IMR-90 (cell line): ENCODE data around the gene TIPARP. TPM values are rescaled to one million over a fixed set of nuclear protein-coding genes. Genes with fewer than 3 reads are reported as not detected.

Experiments
- ATAC-seq: fragments of 200-7000 bp; cut with Tn5 transposase; 2 replicates; pipeline ENCODE4 v1.9.1; 2020; ENCODE audit warnings: low read depth, mild to moderate bottlenecking, moderate library complexity
- BruUV-seq: library from RNA; stranded (reverse); fragments of 400-500 nt; replicated peaks from 2 replicates; lab custom pipeline; 2021; lab: Mats Ljungman, UMichigan
- CTCF ChIA-PET: fragments of 300-600 bp; formaldehyde crosslinking; extraction: SDS; loops from one replicate; lab custom pipeline; 2021; ENCODE audit warnings: antibody characterized with exemption; lab: Yijun Ruan, JAX
- POLR2A ChIA-PET: fragments of 300-600 bp; sonication (Branson Sonifier 250); formaldehyde crosslinking; loops from one replicate; lab custom pipeline; 2022; ENCODE audit warnings: antibody characterized with exemption; ENCODE audit not compliant: unreplicated experiment; lab: Charles Lee
- DNase-seq: peaks from one replicate; pipeline ENCODE4 v3.0.0; 2013
- H2AFZ ChIP-seq: replicated peaks from 2 replicates; pipeline ENCODE3; 2013; ENCODE audit warnings: low read length, mild to moderate bottlenecking; ENCODE audit not compliant: poor library complexity
- H2AK5ac ChIP-seq: 2 replicates; pipeline ENCODE4 v1.6.1; 2013; ENCODE audit warnings: low read depth, low read length, inconsistent platforms
- H2AK9ac ChIP-seq: replicated peaks from 2 replicates; pipeline ENCODE3; 2013; ENCODE audit warnings: mild to moderate bottlenecking, low read depth, low read length, moderate library complexity; ENCODE audit not compliant: poor library complexity
- H2BK120ac ChIP-seq: 2 replicates; pipeline ENCODE4 v1.6.1; 2013; ENCODE audit warnings: low read depth, low read length, inconsistent platforms
- H2BK15ac ChIP-seq: 3 replicates; pipeline ENCODE4 v1.6.1; 2013; ENCODE audit warnings: low read depth, low read length, inconsistent platforms
- H2BK20ac ChIP-seq: 2 replicates; pipeline ENCODE4 v1.6.1; 2013; ENCODE audit warnings: low read depth, mild to moderate bottlenecking, inconsistent platforms, low read length, moderate library complexity
- H2BK5ac ChIP-seq: 2 replicates; pipeline ENCODE4 v1.6.1; 2013; ENCODE audit warnings: mild to moderate bottlenecking, low read depth, low read length, inconsistent platforms; ENCODE audit not compliant: poor library complexity, severe bottlenecking
- H3K14ac ChIP-seq: replicated peaks from 2 replicates; pipeline ENCODE4 v1.6.1; 2013; ENCODE audit warnings: low read depth, low read length, inconsistent platforms
- H3K18ac ChIP-seq: 2 replicates; pipeline ENCODE4 v1.6.1; 2013; ENCODE audit warnings: low read depth, low read length, control low read depth
- H3K23ac ChIP-seq: 2 replicates; pipeline ENCODE4 v1.6.1; 2013; ENCODE audit warnings: low read depth, low read length, inconsistent platforms
- H3K27ac ChIP-seq: 2 replicates; pipeline ENCODE4 v1.5.1; 2013; ENCODE audit warnings: mild to moderate bottlenecking, control low read depth, low read length; ENCODE audit not compliant: insufficient read depth
- H3K27me3 ChIP-seq: 2 replicates; pipeline ENCODE4 v1.6.1; 2013; ENCODE audit warnings: low read length; ENCODE audit not compliant: control insufficient read depth, insufficient read depth
- H3K36me3 ChIP-seq: 2 replicates; pipeline ENCODE4 v1.6.1; 2013; ENCODE audit warnings: low read length, mixed read lengths; ENCODE audit not compliant: control insufficient read depth, insufficient read depth
- H3K4ac ChIP-seq: 2 replicates; pipeline ENCODE4 v1.6.1; 2013; ENCODE audit warnings: low read depth, low read length, inconsistent platforms
- H3K4me1 ChIP-seq: 2 replicates; pipeline ENCODE4 v1.6.1; 2013; ENCODE audit warnings: low read length, mixed read lengths; ENCODE audit not compliant: control insufficient read depth, insufficient read depth
- H3K4me2 ChIP-seq: 2 replicates; pipeline ENCODE4 v1.6.1; 2013; ENCODE audit warnings: low read depth, mild to moderate bottlenecking, control low read depth, low read length, moderate library complexity
- H3K4me3 ChIP-seq: 2 replicates; pipeline ENCODE4 v1.5.1; 2013; ENCODE audit warnings: low read depth, mild to moderate bottlenecking, control low read depth, low read length, moderate library complexity; ENCODE audit not compliant: insufficient read depth
- H3K56ac ChIP-seq: 2 replicates; pipeline ENCODE4 v1.6.1; 2013; ENCODE audit warnings: low read length, inconsistent platforms; ENCODE audit not compliant: insufficient read depth; ENCODE audit errors: extremely low read depth
- H3K79me1 ChIP-seq, 2 experiments: 2 replicates each; pipeline ENCODE4 v1.6.1; 2013; ENCODE audit warnings: low read length in 2 of 2, inconsistent platforms in 1 of 2, low read depth in 1 of 2
- H3K9ac ChIP-seq: 2 replicates; pipeline ENCODE4 v1.6.1; 2013; ENCODE audit warnings: low read depth, low read length, control low read depth
- H3K9me1 ChIP-seq: 2 replicates; pipeline ENCODE4 v1.6.1; 2013; ENCODE audit warnings: low read length, inconsistent platforms; ENCODE audit not compliant: insufficient read depth
- H3K9me3 ChIP-seq: 2 replicates; pipeline ENCODE4 v1.6.1; 2013; ENCODE audit warnings: low read length; ENCODE audit not compliant: control insufficient read depth, insufficient read depth
- H4K20me1 ChIP-seq: 2 replicates; pipeline ENCODE4 v1.6.1; 2013; ENCODE audit warnings: low read length, inconsistent platforms; ENCODE audit not compliant: insufficient read depth
- H4K5ac ChIP-seq: 2 replicates; pipeline ENCODE4 v1.6.1; 2013; ENCODE audit warnings: mild to moderate bottlenecking, low read depth, low read length, control low read depth
- H4K8ac ChIP-seq, 2 experiments: 2 replicates each; pipeline ENCODE4 v1.6.1; 2013; ENCODE audit warnings: low read depth in 2 of 2, low read length in 2 of 2, control low read depth in 1 of 2, inconsistent platforms in 1 of 2
- H4K91ac ChIP-seq: 2 replicates; pipeline ENCODE4 v1.6.1; 2013; ENCODE audit warnings: low read depth, low read length, inconsistent platforms; ENCODE audit not compliant: insufficient read depth
- BHLHE40 ChIP-seq: fragments of 150-350 bp; IDR thresholded peaks from 2 replicates; pipeline ENCODE4 v1.6.1; 2016; ENCODE audit warnings: mild to moderate bottlenecking, low read depth, low read length
- CEBPB ChIP-seq: IDR thresholded peaks from 2 replicates; pipeline ENCODE4 v1.6.1; 2012; ENCODE audit warnings: low read depth, low read length, improper control_type of control experiment
- CHD1 ChIP-seq: IDR thresholded peaks from 2 replicates; pipeline ENCODE4 v1.6.1; 2012; ENCODE audit warnings: low read depth, low read length, improper control_type of control experiment
- FOS ChIP-seq: fragments of 150-350 bp; IDR thresholded peaks from 2 replicates; pipeline ENCODE4 v1.6.1; 2016; ENCODE audit warnings: low read depth, low read length
- MAFK ChIP-seq: IDR thresholded peaks from 2 replicates; pipeline ENCODE4 v1.6.1; 2012; ENCODE audit warnings: low read depth, low read length, improper control_type of control experiment
- MAZ ChIP-seq: IDR thresholded peaks from 2 replicates; pipeline ENCODE4 v1.6.1; 2012; ENCODE audit warnings: low read depth, mild to moderate bottlenecking, low read length, improper control_type of control experiment, moderate library complexity, borderline replicate concordance
- MXI1 ChIP-seq: IDR thresholded peaks from 2 replicates; pipeline ENCODE4 v1.6.1; 2012; ENCODE audit warnings: low read depth, mild to moderate bottlenecking, low read length, moderate library complexity, borderline replicate concordance
- NFE2L2 ChIP-seq: fragments of 150-350 bp; IDR thresholded peaks from 2 replicates; pipeline ENCODE4 v1.6.1; 2016; ENCODE audit warnings: low read depth, mild to moderate bottlenecking, low read length
- POLR2A ChIP-seq: IDR thresholded peaks from 2 replicates; pipeline ENCODE4 v1.6.1; 2012; ENCODE audit warnings: mild to moderate bottlenecking, low read depth, low read length
- RAD21 ChIP-seq: IDR thresholded peaks from 2 replicates; pipeline ENCODE4 v1.6.1; 2012; ENCODE audit warnings: low read length, improper control_type of control experiment
- RCOR1 ChIP-seq: IDR thresholded peaks from 2 replicates; pipeline ENCODE4 v1.6.1; 2012; ENCODE audit warnings: mild to moderate bottlenecking, low read length, improper control_type of control experiment; ENCODE audit not compliant: insufficient replicate concordance
- RFX5 ChIP-seq: IDR thresholded peaks from 2 replicates; pipeline ENCODE4 v1.8.0; 2012; ENCODE audit warnings: low read depth, mild to moderate bottlenecking, low read length, moderate library complexity
- SMC3 ChIP-seq: fragments of 150-350 bp; IDR thresholded peaks from 2 replicates; pipeline ENCODE4 v1.6.1; 2016; ENCODE audit warnings: low read depth, mild to moderate bottlenecking, antibody characterized with exemption, low read length, moderate library complexity
- USF2 ChIP-seq: fragments of 150-350 bp; IDR thresholded peaks from 2 replicates; pipeline ENCODE4 v1.6.1; 2017; ENCODE audit warnings: mild to moderate bottlenecking, antibody characterized with exemption, low read length, low read depth
- WGBS, 2 experiments: methylation state at CpG; one replicate each; pipeline versions ENCODE4 v1.1.5 to v1.1.7; 2013; ENCODE audit warnings: missing lambda C conversion rate in 2 of 2; ENCODE audit not compliant: insufficient read length in 1 of 2; ENCODE audit errors: extremely low coverage in 2 of 2; 5-methylcytosine and 5-hydroxymethylcytosine counted together
- dilution Hi-C: fragments of 300-500 bp; cut with HindIII; formaldehyde crosslinking; loops from one replicate; pipeline ENCODE4 v1.14.3; 2018; ENCODE audit warnings: low sequenced_read_pairs; ENCODE audit not compliant: unreplicated experiment
- in situ Hi-C: fragments of 300-500 bp; cut with MboI; formaldehyde crosslinking; loops from 3 replicates; pipeline ENCODE4 v1.14.3; 2019; ENCODE audit warnings: low sequenced_read_pairs, inconsistent platforms, mixed read lengths
- intact Hi-C: fragments of 100-400 bp; cut with micrococcal nuclease; formaldehyde crosslinking; loops from 2 replicates; pipeline ENCODE4 v1.10.0; 2022
- polyA plus RNA-seq, 3 experiments: library from polyadenylated mRNA; depleted of rRNA; stranded (reverse); fragments of >200 nt; gene quantifications; 2 replicates each; pipeline ENCODE4 v1.2.3, GENCODE V29; 2012; ENCODE audit warnings: low replicate concordance in 1 of 3
- total RNA-seq: library from RNA; depleted of rRNA; stranded (reverse); fragments of >200 nt; gene quantifications from 2 replicates; pipeline ENCODE4 v1.2.3, GENCODE V29; 2012
- TF ChIP-seq, protein P1 (sequence below): conservative IDR thresholded peaks from 2 replicates; pipeline ENCODE4 v1.5.1; 2012; ENCODE audit warnings: mild to moderate bottlenecking, low read depth, low read length, improper control_type of control experiment
- TF ChIP-seq, protein P2 (sequence below): fragments of 150-350 bp; IDR thresholded peaks from 2 replicates; pipeline ENCODE4 v1.6.1; 2016; ENCODE audit warnings: low read depth, mild to moderate bottlenecking, low read length, moderate library complexity, borderline replicate concordance

The TIPARP gene
- total and polyA plus RNA-seq, 2 of the 4 experiments (the other 2 are of a cell fraction), result 12.6 to 70.8 TPM

- BruUV-seq, result no TSS peak
- H3K56ac ChIP-seq, result no peak overlapping the region
- no peaks in the 10 kb centered on the region for H3K27me3 ChIP-seq
- in situ Hi-C loops (no loop called here), intact Hi-C loops (no loop called here), dilution Hi-C loops (no loop called here)
- no peak overlapping the region for H3K4me3 ChIP-seq
- H2AK5ac ChIP-seq, result no peak overlapping the region
- no peak overlapping the region for H4K5ac ChIP-seq
- peaks cover 3% of the 10 kb centered on the region; the same call in 1 of the 2 replicates for H3K4me1 ChIP-seq
- H4K20me1 ChIP-seq, result no peaks in the 10 kb centered on the region
- no peak overlapping the region for H2BK20ac ChIP-seq
- H3K4me2 ChIP-seq, result no peak overlapping the region
- no peak overlapping the region for H2BK5ac ChIP-seq
- H3K18ac ChIP-seq, result no peak overlapping the region
- no peak overlapping the region for H3K23ac ChIP-seq
- no peak overlapping the region for H2BK15ac ChIP-seq
- H4K91ac ChIP-seq, result no peak overlapping the region
- TF ChIP-seq RAD21, result no peak
- TF ChIP-seq, protein P1, sequence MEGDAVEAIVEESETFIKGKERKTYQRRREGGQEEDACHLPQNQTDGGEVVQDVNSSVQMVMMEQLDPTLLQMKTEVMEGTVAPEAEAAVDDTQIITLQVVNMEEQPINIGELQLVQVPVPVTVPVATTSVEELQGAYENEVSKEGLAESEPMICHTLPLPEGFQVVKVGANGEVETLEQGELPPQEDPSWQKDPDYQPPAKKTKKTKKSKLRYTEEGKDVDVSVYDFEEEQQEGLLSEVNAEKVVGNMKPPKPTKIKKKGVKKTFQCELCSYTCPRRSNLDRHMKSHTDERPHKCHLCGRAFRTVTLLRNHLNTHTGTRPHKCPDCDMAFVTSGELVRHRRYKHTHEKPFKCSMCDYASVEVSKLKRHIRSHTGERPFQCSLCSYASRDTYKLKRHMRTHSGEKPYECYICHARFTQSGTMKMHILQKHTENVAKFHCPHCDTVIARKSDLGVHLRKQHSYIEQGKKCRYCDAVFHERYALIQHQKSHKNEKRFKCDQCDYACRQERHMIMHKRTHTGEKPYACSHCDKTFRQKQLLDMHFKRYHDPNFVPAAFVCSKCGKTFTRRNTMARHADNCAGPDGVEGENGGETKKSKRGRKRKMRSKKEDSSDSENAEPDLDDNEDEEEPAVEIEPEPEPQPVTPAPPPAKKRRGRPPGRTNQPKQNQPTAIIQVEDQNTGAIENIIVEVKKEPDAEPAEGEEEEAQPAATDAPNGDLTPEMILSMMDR, result no peak
- no peak for TF ChIP-seq USF2
- no peak for TF ChIP-seq NFE2L2
- no peak for TF ChIP-seq BHLHE40
- TF ChIP-seq MXI1, result no peak
- TF ChIP-seq FOS, result no peak
- TF ChIP-seq RCOR1, result no peak
- no peak for TF ChIP-seq CHD1
- TF ChIP-seq, protein P2, sequence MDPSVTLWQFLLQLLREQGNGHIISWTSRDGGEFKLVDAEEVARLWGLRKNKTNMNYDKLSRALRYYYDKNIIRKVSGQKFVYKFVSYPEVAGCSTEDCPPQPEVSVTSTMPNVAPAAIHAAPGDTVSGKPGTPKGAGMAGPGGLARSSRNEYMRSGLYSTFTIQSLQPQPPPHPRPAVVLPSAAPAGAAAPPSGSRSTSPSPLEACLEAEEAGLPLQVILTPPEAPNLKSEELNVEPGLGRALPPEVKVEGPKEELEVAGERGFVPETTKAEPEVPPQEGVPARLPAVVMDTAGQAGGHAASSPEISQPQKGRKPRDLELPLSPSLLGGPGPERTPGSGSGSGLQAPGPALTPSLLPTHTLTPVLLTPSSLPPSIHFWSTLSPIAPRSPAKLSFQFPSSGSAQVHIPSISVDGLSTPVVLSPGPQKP, result no peak
- no peak for TF ChIP-seq RFX5
- no peak for TF ChIP-seq MAFK
- no peak for TF ChIP-seq SMC3
- TF ChIP-seq POLR2A, result no peak
- TF ChIP-seq MAZ, result no peak
- no peak for TF ChIP-seq CEBPB
- peaks cover 4% of the 10 kb centered on the region; the same call in 1 of the 2 replicates for H3K9me1 ChIP-seq
- CTCF ChIA-PET, result interaction anchor here (0.7 kb wide), 1 partner anchor 162 kb away, joined by 3 read pairs; no protein-coding TSS in a partner anchor
- no peak overlapping the region for H3K14ac ChIP-seq
- H3K9me3 ChIP-seq, result no peaks in the 10 kb centered on the region
- peaks cover 9 to 18% of the 10 kb centered on the region in 2 experiments for H3K79me1 ChIP-seq
- H4K8ac ChIP-seq, result no peak overlapping the region
- peaks cover under 1% of the 10 kb centered on the region; the same call in 1 of the 2 replicates for H3K36me3 ChIP-seq
- POLR2A ChIA-PET, result no interaction called here
- ATAC-seq (no peak), DNase-seq (no peak)
- no peak overlapping the region for H3K27ac ChIP-seq
- H2AFZ ChIP-seq, result no peak overlapping the region
- no peak overlapping the region for H2BK120ac ChIP-seq
- WGBS, 2 experiments, result no CpG with 5 or more reads among the region's 2 CpGs
- no peak overlapping the region for H3K4ac ChIP-seq
- H2AK9ac ChIP-seq, result no peak overlapping the region
- H3K9ac ChIP-seq, result no peak overlapping the region
These were observed 46.4 kb downstream of the TIPARP start for GRCh38 chr3:156720826-156721225.
